ENCODE results near the gene BACE2. TPM values are rescaled to one million over a fixed set of nuclear protein-coding genes. Genes with fewer than 3 reads are reported as not detected.

BACE2 gene
- polyA plus RNA-seq, 1 donor from 2014 or later, result 0.32 TPM

DNA sequence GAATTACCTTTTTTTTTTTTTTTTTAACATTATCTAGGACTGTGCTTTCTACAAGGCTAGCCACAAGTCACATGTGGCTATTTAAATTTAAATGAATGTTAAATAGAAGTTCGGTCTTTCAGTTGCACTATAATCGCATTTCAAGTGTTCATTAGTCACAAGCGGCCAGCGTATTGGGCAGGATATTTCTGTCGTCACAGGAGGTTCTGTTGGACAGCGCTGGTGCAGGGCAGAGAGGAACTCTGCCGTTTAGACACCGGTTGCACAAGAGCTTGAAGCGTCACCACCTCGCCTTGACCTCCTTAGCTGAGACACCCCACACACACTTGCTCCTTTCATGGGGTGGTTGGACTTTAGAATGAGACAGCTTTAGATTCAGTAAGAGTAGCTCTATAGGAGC is 64.1 kb downstream of the BACE2 start:
- no peak overlapping the region for H3K27ac ChIP-seq (ENCODE audit: low read length)
- no peak overlapping the region for H3K4me2 ChIP-seq (ENCODE audit: low read length)
- H3F3A ChIP-seq (ENCODE audit: insufficient read depth, low read length, poor library complexity, severe bottlenecking), result no peaks in the 10 kb centered on the region
- H3K9me2 ChIP-seq (ENCODE audit: insufficient read depth, low read length), result no peaks in the 10 kb centered on the region
- no peaks in the 10 kb centered on the region for H3K36me3 ChIP-seq (ENCODE audit: insufficient read depth, low read length)
- H3K9ac ChIP-seq (ENCODE audit: low read length), result no peak overlapping the region
- H3K79me2 ChIP-seq (replicated peaks; ENCODE audit: insufficient read depth, low read length), result no peaks in the 10 kb centered on the region
- H3K4me3 ChIP-seq (ENCODE audit: low read length), result no peak overlapping the region
- no peaks in the 10 kb centered on the region for H3K27me3 ChIP-seq (ENCODE audit: insufficient read depth, low read depth, low read length)
- no peaks in the 10 kb centered on the region for H4K20me1 ChIP-seq (ENCODE audit: insufficient read depth)
- H2AFZ ChIP-seq (ENCODE audit: low read depth, low read length), result no peak overlapping the region
- no peaks in the 10 kb centered on the region for H3K9me3 ChIP-seq (ENCODE audit: low read length)
- TF ChIP-seq EZH2 (IDR thresholded peaks at IDR 0.05; ENCODE audit: borderline replicate concordance, insufficient read depth, low read length, poor library complexity, severe bottlenecking) (no peak), TAF1 (IDR thresholded peaks at IDR 0.05; ENCODE audit: low read depth) (no peak), RAD21 (conservative IDR thresholded peaks at IDR 0.05) (no peak), SMC3 (conservative IDR thresholded peaks at IDR 0.05; ENCODE audit: poor library complexity) (no peak), POLR2AphosphoS5 (IDR thresholded peaks at IDR 0.05) (no peak), EP300 (conservative IDR thresholded peaks at IDR 0.05; ENCODE audit: poor library complexity, severe bottlenecking) (no peak), MXI1 (conservative IDR thresholded peaks at IDR 0.05; ENCODE audit: poor library complexity, severe bottlenecking) (no peak)
- TF ChIP-seq, protein P1, sequence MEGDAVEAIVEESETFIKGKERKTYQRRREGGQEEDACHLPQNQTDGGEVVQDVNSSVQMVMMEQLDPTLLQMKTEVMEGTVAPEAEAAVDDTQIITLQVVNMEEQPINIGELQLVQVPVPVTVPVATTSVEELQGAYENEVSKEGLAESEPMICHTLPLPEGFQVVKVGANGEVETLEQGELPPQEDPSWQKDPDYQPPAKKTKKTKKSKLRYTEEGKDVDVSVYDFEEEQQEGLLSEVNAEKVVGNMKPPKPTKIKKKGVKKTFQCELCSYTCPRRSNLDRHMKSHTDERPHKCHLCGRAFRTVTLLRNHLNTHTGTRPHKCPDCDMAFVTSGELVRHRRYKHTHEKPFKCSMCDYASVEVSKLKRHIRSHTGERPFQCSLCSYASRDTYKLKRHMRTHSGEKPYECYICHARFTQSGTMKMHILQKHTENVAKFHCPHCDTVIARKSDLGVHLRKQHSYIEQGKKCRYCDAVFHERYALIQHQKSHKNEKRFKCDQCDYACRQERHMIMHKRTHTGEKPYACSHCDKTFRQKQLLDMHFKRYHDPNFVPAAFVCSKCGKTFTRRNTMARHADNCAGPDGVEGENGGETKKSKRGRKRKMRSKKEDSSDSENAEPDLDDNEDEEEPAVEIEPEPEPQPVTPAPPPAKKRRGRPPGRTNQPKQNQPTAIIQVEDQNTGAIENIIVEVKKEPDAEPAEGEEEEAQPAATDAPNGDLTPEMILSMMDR (IDR thresholded peaks at IDR 0.05; ENCODE audit: poor library complexity, severe bottlenecking), result no peak
- TF ChIP-seq, protein P2, sequence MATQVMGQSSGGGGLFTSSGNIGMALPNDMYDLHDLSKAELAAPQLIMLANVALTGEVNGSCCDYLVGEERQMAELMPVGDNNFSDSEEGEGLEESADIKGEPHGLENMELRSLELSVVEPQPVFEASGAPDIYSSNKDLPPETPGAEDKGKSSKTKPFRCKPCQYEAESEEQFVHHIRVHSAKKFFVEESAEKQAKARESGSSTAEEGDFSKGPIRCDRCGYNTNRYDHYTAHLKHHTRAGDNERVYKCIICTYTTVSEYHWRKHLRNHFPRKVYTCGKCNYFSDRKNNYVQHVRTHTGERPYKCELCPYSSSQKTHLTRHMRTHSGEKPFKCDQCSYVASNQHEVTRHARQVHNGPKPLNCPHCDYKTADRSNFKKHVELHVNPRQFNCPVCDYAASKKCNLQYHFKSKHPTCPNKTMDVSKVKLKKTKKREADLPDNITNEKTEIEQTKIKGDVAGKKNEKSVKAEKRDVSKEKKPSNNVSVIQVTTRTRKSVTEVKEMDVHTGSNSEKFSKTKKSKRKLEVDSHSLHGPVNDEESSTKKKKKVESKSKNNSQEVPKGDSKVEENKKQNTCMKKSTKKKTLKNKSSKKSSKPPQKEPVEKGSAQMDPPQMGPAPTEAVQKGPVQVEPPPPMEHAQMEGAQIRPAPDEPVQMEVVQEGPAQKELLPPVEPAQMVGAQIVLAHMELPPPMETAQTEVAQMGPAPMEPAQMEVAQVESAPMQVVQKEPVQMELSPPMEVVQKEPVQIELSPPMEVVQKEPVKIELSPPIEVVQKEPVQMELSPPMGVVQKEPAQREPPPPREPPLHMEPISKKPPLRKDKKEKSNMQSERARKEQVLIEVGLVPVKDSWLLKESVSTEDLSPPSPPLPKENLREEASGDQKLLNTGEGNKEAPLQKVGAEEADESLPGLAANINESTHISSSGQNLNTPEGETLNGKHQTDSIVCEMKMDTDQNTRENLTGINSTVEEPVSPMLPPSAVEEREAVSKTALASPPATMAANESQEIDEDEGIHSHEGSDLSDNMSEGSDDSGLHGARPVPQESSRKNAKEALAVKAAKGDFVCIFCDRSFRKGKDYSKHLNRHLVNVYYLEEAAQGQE (IDR thresholded peaks at IDR 0.05; ENCODE audit: borderline replicate concordance), result no peak

DNA sequence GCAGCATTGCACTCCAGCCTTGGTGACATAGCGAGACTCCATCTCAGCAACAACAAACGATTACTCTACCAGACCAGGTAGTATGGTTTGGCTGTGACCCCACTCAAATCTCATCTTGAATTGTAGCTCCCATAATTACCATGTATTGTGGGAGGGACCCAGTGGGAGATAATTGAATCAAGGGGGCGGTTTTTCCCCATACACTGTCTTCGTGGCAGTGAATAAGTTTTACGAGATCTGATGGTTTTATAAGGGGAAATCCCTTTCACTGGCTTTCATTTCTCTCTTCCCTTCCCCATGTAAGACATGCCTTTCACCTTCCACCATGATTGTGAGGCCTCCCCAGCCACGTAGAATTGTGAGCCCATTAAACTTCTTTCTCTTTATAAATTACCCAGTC is 66.0 kb downstream of the BACE2 start:
- Histone ChIP-seq H3K27ac (ENCODE audit: low read length) (no peak overlapping the region), H3K9me3 (ENCODE audit: low read length) (no peaks in the 10 kb centered on the region), H3K4me3 (ENCODE audit: low read length) (no peak overlapping the region), H3K36me3 (ENCODE audit: insufficient read depth, low read length) (no peaks in the 10 kb centered on the region), H3K9ac (ENCODE audit: low read length) (no peak overlapping the region), H3K79me2 (replicated peaks; ENCODE audit: insufficient read depth, low read length) (no peaks in the 10 kb centered on the region), H3K9me2 (ENCODE audit: insufficient read depth, low read length) (no peaks in the 10 kb centered on the region), H3K27me3 (ENCODE audit: insufficient read depth, low read depth, low read length) (no peaks in the 10 kb centered on the region), H3K4me2 (ENCODE audit: low read length) (no peak overlapping the region), H4K20me1 (ENCODE audit: insufficient read depth) (no peaks in the 10 kb centered on the region), H3F3A (ENCODE audit: insufficient read depth, low read length, poor library complexity, severe bottlenecking) (no peaks in the 10 kb centered on the region), H2AFZ (ENCODE audit: low read depth, low read length) (no peak overlapping the region)
- TF ChIP-seq EP300 (conservative IDR thresholded peaks at IDR 0.05; ENCODE audit: poor library complexity, severe bottlenecking), result no peak
- TF ChIP-seq, protein P1 (IDR thresholded peaks at IDR 0.05; ENCODE audit: poor library complexity, severe bottlenecking), result no peak
- no peak for TF ChIP-seq EZH2 (IDR thresholded peaks at IDR 0.05; ENCODE audit: borderline replicate concordance, insufficient read depth, low read length, poor library complexity, severe bottlenecking)
- no peak for TF ChIP-seq TAF1 (IDR thresholded peaks at IDR 0.05; ENCODE audit: low read depth)
- TF ChIP-seq MXI1 (conservative IDR thresholded peaks at IDR 0.05; ENCODE audit: poor library complexity, severe bottlenecking), result no peak
- TF ChIP-seq RAD21 (conservative IDR thresholded peaks at IDR 0.05), result no peak
- TF ChIP-seq, protein P2 (IDR thresholded peaks at IDR 0.05; ENCODE audit: borderline replicate concordance), result no peak
